Tibial nerve (tissue), 4 donors: ENCODE data around the gene INPP5K.

ENCODE experiments used
- CTCF ChIP-seq, 5 experiments: fragments of 200-600 bp in 3 of 5; fragments of 450-650 bp in 2 of 5; sonication (generic) in 3 of 5; IDR thresholded peaks; one replicate each; pipeline ENCODE4 v1.5.1; 2016 to 2019; ENCODE audit warnings: antibody characterized with exemption in 5 of 5, mild to moderate bottlenecking in 3 of 5, moderate library complexity in 2 of 5
- EP300 ChIP-seq, 2 donors: sonication (generic); formaldehyde crosslinking; IDR thresholded peaks; one replicate each; pipeline ENCODE4 v1.6.1; 2017; ENCODE audit warnings: antibody characterized with exemption in 2 of 2, mild to moderate bottlenecking in 1 of 2
- POLR2A ChIP-seq, 2 donors: fragments of 450-650 bp; IDR thresholded peaks; one replicate each; pipeline ENCODE4 v1.6.1; 2017; ENCODE audit warnings: antibody characterized with exemption in 2 of 2, mild to moderate bottlenecking in 2 of 2, moderate library complexity in 2 of 2

- no peak for TF ChIP-seq CTCF (IDR thresholded peaks at IDR 0.05)
- TF ChIP-seq POLR2A (IDR thresholded peaks at IDR 0.05), result no peak
- TF ChIP-seq EP300 (IDR thresholded peaks at IDR 0.05), result no peak
Measured at GRCh38 chr17:1473170-1473569, 43.2 kb downstream of the INPP5K start.
